Stimulated activated CD8-positive, alpha-beta memory T cell treated with anti-CD3 and anti-CD28 coated beads, Interleukin-15, amount 100 ng/mL, for 48 hours (primary cell): Measurements from ENCODE around the gene CD96.
"Not testable (repeated sequence)": the region's sequence is repeated elsewhere in the genome, so short reads cannot be mapped to it uniquely, and the experiment has no call there.

Source experiments
- DNase-seq, 2 donors: peaks; one replicate each; pipeline ENCODE4 v3.0.0-alpha.2; 2020; ENCODE audit warnings: low read depth in 2 of 2

Gene CD96, protein sequence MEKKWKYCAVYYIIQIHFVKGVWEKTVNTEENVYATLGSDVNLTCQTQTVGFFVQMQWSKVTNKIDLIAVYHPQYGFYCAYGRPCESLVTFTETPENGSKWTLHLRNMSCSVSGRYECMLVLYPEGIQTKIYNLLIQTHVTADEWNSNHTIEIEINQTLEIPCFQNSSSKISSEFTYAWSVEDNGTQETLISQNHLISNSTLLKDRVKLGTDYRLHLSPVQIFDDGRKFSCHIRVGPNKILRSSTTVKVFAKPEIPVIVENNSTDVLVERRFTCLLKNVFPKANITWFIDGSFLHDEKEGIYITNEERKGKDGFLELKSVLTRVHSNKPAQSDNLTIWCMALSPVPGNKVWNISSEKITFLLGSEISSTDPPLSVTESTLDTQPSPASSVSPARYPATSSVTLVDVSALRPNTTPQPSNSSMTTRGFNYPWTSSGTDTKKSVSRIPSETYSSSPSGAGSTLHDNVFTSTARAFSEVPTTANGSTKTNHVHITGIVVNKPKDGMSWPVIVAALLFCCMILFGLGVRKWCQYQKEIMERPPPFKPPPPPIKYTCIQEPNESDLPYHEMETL

DNA sequence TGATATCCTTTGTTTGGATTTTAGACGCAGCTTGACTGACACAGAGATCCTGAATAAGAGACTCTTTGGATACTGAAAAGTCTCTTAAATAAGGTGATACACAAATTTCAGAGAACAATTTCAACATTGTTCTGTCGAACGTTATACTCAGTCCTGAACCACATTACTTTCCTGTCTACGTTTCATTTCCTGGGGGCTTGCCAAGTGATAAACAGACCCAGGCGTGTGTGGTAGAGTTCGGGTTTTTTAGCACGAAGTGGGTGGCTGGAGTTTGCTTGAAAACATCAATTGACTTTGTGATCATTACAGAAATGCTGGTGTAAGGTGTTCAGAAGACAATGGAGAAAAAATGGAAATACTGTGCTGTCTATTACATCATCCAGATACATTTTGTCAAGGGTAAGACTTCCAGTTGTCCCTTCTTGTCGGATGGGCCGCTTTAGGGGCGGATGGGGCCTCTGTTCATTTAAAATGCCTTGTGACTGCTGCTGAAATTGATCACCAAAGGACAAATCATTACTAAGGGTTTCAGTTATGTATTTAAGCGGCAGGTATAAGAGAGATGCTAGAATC lies at the start of gene CD96:
CD96 (plus strand) TSS at position 287 of the 573 bp plus-strand sequence; CDS start at position 339, 52 bp downstream.
- peak; percentile 53 for DNase-seq

DNA sequence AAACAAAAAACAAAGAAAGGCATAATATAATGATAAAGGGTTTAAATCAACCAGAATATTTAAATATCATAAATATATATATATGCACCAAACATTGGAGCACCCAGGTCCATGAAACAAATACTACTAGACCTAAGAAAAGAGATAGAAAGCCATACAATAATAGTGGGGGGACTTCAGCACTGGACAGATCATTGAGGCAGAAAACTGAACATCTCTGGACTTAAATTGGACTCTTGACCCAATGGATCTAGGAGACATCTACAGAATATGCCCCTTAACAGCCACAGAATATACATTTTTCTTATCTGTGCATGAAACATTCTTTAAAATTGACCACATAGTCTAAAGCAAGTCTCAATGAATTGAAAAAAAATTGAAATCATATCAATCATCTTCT lies 48.7 kb upstream of the CD96 start:
- no peak for DNase-seq

DNA sequence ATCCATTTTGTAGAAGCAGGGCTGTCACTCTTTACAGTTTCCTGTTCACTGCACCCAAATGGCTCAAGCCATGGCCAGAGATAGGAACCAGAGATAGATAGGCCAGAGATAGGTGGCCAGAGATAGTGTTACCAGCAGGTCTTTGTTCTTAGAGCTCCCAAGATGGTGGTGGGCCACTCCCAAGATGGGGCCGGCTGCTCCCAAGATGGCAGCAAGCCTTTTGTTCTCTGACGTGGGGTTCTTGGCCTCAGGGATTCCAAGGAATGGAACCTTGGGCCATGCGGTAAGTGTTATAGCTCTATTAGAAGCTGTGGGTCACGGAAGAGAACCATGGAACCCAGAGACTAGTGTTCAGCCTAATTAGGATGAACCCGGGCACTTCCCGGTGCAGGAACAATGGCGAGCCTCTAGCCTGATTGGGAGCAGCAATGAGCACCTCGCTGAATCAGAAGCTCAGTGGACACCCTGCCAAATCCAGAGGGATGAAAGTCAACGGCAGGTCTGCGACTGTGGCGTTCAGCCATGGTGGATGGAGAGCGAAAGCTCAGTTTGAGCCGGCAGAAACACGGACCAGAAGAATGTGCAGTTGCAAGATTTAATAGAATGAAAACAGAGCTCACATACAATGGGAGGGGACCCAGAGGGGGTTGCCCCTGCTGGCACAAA lies 45.0 kb upstream of the CD96 start:
- DNase-seq, result no peak

DNA sequence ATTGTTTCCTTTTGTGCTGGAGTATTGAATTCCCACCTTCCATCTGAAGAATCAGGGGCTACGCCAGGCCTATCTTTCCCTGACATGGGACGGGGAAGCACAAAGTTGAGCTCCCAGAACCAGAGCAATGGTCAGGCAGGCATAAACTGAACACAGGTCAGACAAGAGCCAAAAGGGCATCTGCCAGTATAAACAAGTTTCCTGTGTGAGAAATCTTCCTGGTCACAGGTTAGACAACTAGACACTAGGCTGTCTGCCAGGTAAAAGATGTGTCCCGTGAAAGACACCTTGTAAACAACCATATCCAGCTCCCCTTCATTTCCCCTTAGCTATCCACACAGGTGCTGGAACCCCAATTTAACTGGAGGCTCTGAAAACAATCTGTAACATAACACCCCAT lies 44.0 kb upstream of the CD96 start:
- DNase-seq, result no peak

DNA sequence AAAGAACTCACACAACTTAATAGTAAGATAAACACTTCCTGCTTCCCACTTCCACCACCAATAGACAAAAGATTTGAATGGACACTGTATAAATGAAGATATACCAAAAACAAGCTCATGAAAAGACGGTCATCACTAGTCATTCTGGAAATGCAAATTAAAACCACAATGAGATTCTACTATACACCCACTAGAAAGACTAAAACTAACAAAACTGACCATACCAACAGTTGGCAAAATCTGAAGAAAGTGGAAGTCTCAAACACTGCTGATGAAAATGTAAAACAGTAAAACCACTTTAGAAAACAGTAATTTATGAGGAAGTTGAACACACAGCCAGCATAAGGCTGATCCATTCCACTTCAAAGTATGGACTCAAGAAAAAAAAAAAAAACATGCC lies 35.6 kb upstream of the CD96 start:
- DNase-seq, result no peak

DNA sequence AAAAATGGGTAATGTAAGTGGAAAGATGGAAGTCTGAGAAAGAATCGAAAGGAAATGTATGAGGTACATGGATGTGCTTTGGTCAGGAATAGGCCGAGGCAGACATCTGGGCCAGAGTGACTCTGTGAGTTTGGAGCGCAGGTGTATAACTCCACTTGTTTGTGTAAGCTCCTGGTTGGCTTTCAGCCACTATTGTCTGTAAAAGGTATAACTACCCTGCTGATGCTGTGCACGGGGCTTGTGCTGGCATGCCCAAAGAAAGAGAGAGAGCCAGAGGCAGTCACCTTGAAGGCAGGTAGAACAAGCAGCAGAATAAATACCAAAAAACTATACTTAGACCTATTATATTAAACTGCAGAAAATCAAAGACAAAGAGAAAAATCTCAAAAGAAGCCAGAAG lies 32.7 kb upstream of the CD96 start:
- no peak for DNase-seq

DNA sequence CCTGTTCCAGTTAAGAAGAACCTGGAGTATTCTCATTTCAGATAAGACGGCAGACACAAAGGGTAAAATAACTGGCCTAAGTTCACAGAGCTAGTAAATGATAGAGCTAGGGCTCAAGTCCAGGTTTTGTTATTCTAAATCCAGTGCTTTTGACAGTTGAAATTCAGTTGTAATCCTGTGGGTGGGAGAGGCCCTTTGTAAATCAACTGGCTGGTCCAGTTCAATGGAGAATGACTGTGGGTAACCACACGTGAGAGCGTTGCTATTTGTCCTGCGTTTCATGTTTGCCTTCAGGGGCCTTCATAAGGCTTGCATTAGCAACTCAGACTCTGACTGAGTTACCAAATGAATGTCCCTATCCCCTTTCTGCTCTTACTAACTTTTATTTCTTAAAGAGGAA lies 24.2 kb upstream of the CD96 start:
- no peak for DNase-seq

DNA sequence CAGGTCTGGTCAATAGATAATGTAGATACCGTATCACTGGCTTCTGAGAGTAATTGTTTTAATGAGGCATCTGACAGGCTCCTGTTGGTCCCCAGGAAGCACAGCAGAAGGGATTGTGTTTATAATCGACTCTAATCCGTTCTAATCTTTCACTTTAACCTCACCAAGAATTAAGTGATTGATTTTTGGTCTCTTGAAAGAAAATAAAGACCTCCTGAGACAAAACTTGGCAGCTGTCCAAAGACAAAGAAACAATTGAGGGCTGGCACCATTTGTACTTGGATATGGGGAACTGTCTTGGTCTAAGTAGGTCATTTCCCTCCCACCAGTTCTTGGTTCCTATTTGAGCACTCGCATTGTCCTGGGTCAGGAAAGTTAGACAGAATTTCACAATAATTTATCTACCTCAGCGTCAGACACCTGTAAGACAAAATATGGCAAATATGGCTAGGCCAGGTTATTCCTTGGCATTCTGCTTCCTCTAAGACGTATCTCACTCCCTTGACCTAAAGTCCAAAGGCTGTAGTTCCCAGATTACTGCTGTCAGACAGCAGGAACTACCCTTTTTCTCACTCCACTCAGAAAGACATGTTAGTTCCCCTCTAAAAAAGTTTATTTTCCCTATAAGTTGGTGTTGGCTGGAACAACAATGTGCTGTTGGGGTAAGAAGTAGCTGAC lies 22.7 kb upstream of the CD96 start:
- no peak for DNase-seq

DNA sequence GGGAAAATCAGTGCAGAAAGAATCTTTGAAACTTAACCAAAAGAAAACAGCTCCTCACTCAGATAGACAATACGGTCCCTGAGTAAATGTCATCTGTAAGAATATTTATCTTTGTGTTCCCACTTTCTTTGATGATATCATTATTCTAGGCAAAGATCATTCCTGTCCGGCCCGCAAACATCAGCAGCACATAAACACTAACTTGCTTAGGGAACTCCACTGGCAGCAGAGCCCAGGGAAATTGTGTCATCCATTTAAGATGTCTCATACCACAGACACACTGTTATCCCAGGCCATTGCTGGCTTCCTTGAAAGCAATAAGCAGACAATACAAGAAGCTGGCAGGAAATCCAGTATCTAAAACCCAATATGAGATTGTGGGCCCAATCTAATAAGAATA lies 20.1 kb upstream of the CD96 start:
- no peak for DNase-seq

DNA sequence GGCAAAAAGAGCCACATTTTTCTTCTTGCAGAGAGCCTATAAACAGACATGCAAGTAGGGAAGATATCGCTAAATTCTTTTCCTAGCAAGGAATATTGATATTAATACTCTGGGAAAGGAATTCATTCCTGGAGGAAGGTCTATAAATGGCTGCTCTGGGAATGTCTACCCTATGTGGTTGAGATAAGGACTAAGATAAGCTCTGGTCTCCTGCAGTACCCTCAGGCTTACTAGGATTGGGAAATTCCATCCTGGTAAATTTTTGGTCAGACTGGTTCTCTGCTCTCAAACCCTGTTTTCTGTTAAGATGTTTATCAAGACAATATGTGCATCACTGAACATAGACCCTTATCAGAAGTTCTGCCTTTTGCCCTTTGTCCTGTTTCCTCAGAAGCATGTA lies 17.5 kb upstream of the CD96 start:
- DNase-seq, result not testable (repeated sequence)

DNA sequence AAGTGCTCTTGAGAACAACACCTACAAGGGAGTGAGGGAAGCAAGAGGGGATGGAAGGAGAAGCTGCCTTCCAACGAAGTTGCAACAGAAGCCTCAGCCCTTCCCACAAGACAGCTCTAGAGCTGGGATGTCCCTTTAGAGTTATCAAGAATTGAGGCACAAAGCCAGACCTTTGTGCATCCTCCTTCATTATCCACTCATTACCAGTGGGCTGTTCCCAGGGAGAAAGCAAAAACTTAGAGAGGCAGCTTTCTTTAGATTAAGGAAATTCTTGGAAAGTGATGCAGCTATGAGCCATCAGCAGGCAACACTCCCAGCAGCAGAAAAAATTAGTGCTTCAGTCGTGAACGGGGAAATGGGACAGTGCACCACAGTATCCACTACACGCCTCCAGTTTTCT lies 10.6 kb upstream of the CD96 start:
- DNase-seq, result no peak

DNA sequence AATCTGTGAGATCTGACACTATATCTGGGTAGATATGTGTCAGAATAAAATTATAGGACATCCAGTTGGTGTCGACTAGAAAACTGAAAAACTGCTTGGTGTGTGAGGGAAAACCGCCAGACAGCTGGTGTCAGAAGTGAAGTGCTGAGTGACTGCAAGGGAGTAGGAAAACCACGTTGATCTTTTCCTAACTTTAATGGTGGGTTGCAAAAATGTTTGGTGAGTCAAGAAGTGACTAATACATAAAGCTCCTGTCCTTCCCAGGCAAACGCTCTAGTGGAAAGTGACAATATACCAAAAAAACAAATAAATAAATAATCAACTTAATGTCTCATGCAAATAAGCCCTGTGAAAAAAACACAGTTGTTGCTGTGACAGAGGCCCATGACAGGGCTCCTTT lies 7.3 kb upstream of the CD96 start:
- DNase-seq, result no peak

DNA sequence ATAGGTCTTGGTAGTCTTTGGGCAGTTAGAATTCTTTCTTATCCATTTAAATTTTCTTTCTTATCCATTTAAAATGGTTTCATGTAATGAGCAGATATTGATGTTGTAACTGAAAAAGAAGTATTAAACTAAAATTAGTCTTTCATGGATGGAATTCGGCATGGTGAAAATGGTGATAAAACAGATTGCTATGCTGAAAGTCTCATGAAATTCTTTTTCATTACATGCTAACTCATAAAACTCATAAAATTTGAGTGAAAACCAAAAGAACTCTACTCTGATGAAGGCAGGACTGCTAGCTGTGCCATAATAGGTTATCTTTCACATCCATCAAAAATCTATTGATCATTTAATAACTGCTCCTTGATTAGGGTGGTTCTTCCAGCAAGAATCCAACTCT lies 3.9 kb upstream of the CD96 start:
- no peak for DNase-seq

DNA sequence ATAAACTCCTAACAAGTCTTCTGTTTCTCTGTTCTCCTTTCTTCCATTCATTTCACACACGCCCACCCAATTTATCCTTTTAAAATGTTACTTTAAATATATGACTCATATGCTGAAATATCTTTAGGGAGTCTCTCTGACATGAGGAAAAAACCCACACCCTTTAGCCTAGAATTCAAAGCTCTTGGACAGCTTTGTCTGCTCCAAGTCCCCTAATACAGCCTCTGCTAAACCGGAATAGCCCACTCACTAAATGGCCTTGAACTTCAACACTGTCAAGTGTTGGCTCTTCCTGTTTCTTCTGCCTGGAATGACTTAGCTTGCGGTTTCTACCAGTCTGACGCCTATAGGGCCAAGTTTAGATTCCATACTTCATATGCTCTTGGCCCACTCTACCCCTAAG lies 3.3 kb upstream of the CD96 start:
- DNase-seq, result no peak

DNA sequence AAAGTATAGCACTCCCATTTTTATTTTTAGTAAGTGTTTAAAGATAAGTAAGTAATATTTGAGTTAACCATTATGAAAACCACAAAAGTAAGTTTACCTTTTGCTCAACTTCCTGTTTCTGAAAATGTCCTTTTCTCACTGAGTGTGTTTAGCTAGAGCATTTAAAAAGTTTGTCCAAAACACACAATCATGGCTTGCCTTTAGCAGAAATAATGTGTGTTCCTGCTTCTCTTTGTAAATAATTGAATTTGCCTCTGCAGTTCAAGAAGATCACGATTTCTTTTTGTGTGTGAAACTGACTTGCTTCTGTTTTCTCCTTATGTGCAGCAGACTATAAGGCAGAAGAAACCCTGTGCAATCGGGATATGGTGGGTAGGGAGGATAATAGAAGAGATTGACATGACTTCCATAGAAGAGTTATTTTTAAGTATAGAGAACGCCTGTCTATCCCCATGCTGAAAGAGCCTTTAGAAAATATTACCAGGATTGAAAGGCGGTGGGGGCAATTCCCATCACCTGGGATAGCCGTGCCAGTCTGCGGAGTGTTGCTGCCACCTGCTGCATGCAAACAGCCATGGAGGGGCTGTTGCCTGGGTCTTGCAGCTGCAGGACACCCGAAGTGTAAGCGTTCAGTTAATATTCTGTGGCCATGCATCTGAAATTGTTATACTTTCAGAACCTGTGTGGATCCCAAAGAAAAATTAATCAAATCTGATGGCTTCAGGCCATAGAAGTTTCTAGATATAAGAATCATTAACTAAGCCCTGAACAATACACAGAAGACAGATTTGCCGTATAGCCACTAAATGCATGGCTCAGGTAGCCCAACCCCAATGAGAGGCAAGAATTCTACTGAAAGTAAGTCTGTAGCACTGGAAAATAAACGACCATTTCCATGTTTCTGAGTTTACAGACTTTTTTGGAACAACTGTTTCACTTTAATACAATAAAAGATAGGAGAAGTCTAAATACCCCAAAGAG lies 2.4 kb upstream of the CD96 start:
- DNase-seq, result peak; percentile 38 to 44

DNA sequence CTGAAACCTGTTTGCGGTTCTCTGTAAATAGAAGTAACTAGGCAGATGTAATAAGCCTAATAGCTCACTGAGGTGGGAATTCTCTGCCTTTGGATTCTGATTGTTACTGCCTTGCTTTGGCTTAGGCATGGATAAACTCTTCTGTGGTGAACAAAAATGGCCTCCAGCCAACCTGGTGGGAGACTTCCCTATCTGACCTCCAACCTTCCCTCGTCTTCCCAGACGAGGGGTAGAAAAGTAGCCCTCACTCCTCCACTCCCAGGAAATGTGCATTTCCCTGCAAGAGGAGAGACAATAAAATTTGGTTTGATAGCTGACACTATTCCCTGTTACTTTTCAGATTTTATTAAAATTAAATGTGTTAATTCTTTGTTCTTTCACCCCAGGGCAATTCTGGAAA lies 606 bp upstream of the CD96 start:
- DNase-seq, result no peak

DNA sequence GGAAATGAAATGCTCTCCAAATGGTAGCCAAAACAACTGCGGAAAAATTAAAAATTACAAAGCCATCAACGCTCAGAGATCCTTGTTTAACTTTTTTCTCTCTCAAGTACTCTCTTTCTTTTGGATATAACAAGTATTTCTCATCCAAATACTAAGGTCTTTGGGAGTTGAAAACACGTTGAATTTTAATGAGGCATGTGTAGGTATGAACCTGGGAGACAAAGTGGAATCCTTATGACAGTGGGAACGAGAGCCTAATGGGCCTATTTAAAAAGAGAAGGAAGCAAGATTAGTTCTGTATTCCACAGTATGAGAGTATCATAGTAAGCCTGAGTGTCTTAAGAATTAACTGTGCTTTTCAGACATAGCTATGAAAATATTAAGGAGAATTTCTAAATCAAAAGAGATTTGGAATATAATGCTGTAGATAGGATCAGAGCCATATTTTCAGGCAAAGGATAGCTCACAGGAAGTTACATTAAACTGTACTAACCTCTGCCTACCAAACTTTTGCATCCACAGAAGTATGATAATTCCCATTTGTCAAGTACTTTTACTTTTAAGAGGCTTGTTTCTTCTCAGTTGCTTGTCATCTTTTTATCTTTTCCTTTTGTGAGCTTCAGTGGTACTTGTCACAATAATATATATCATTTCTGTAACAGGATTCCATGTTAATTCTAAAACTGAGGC lies 759 bp downstream of the CD96 start:
- DNase-seq, result no peak

DNA sequence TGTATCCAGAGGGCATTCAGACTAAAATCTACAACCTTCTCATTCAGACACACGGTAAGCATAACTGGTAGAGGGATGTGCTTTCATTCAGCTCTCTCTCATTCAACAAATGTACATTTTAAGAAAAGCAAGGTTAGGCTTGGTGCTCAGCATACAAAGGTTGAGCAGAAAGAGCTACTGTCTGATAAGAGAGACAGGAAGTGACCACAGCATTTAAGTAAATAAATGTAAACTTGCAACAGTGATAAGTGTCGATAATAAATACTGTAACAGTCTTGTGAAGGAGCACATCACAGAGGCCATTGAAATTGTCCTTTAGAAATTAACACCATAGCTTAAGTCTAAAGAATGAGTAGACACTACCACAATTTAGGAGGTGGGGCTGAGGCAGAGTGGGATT lies 3.4 kb downstream of the CD96 start:
- DNase-seq, result no peak

DNA sequence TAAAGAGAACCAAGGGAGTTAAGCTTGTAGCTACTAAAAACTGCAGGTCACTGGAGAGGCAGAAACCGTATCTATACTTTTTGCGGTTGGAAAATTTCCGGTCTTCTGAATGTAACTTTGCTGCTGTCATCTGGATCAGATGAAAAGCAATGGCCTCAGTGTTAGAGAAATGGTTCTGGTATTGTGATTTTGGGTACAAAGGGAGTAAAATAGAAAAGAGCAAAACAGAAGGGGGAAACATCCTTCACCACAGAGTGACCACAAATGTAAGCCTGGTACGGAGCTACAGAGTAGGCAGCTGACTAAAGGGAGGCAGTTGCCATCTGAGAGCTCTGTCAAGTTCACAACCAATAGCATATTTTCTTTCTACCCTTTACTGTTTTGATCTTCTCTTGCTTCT lies 5.6 kb downstream of the CD96 start:
- peak in 1 of 2 donors; percentile 33 for DNase-seq

DNA sequence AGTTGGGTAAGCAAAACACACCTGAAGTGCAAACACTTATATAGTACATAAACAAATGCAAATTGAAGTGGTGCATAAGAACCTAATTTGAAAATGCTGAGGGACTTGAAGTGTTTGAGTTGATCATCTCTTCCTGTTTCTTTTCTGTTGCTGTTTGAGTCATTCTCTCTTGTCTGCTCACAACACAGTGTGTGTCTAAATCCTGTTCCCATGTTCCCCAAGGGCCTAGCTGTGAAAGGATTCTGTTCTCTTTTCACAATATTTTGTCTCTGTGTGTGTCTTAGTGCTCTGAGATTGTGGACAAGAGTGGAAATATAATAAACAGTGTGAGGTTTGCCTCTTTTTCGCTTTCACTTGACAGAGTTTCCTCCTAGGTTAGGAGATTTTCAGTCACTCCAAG lies 6.1 kb downstream of the CD96 start:
- DNase-seq, result no peak
